ENCODE results near the gene FRRS1. TPM values are rescaled to one million over a fixed set of nuclear protein-coding genes. Genes with fewer than 3 reads are reported as not detected.

The FRRS1 gene
- polyA plus RNA-seq, 1 donor = 2.8 TPM

- DNase-seq = no peak
Observed at GRCh38 chr1:99728494-99729235, 37.8 kb downstream of the FRRS1 start.

GRCh38 chr1:99727575-99728185 lies 38.8 kb downstream of the FRRS1 start:
- no peak for DNase-seq

DNA sequence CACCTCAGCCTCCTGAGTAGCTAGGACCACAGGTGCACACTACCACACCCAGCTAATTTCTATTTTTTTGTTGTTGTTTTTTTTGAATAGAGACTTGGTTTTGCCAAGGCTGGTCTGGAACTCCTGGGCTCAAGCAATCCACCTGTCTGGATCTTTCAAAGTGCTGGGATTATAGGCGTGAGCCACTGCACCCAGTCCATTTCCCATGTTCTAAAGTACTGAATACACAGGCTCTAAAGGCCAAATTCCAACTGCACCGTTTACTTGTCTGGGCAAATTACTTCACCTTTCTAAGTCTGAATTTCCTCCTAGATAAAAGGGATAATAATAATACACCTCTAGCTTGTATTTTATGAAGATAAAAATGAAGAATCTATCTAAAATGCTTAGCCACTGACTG lies 39.6 kb downstream of the FRRS1 start:
- no peak for DNase-seq

- no peak for DNase-seq
Observed at GRCh38 chr1:99726407-99726806, 40.0 kb downstream of the FRRS1 start.

DNA sequence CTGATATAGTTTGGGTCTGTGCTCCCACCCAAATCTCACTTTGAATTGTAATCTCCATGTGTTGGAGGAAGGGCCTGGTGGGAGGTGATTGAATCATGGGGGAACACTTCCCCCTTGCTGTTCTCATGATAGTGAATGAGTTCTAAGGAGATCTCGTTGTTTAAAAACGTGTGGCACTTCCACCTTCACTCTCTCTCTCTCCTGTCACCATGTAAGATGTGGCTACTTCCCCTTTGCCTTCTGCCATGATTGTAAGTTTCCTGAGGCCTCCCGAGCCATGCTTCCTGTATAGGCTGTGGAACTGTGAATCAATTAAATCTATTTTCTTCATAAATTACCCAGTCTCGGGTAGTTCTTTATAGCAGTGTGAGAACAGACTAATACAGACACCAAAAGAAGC lies 40.4 kb downstream of the FRRS1 start:
- no peak for DNase-seq

DNA sequence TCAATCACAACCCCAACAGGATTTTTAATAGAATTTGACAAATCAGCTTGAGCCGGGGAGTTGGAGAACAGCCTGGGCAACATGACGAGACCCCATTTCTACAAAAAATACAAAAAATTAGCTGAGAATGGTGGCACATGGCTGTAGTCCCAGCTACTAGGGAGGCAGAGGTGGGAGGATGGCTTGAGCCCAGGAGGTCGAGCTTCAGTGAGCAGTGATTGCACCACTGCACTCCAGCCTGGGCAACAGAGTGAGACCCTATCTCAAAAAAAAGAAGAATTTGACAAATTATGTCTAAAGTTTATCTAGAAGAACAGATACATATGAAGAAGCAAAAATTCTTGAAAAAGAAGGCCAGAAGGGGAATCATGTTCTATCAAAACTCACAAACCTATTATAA lies 43.2 kb downstream of the FRRS1 start:
- no peak for DNase-seq

DNA sequence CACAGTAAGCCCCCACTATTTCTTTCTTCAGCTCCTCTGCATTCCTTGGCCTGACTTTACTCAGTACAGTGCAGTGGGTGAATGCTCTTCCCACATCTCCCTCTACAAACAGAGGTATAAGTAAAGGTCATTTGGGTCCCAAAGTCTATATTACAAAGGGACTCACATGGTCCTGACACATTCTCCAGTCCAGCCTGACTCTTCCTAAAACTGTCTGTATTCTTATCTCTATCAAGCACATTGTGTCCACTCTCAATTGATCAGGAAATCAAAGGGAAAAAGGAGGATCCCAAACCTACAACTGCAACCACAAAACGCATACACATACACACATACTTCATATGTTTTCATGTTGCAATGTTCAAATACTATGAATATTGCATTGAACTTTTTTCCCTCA lies 49.4 kb downstream of the FRRS1 start:
- DNase-seq = no peak

DNA sequence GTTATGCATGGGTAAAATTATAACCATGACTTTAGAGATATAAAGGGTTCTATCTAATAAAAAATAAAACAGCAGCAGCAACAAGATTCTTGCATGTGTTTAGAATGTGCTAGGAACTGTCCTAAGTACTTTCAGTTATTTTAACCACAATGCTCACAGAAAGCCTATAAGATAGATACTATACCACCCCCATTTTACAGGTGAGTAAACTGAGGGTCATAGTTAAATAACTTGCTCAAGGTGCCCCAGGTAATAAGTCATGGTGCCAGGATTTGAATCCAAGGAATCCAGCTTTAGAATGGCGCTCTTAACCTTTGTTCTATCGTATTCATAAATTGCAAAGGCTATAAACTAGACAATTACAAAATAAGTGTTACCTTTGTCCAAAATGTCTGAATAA lies 53.4 kb downstream of the FRRS1 start:
- DNase-seq = no peak

DNA sequence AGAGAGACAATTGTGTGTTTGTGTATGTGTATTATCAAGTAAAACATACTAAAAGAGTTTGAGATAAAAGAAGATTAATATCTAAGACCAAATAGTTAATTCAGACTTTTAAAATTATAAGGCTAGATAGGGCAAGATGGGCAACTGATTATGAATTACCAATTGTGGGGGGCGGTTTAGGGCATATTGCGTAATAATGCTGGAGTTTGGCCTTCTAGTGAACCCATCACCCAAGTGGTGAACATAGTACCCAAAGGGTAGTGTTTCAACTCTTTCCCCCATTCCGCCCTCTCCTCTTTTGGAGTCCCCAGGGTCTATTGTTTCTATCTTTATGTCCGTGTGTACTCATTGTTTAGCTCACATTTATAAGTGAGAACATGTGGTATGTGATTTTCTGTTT lies 55.4 kb downstream of the FRRS1 start:
- DNase-seq = no peak

DNA sequence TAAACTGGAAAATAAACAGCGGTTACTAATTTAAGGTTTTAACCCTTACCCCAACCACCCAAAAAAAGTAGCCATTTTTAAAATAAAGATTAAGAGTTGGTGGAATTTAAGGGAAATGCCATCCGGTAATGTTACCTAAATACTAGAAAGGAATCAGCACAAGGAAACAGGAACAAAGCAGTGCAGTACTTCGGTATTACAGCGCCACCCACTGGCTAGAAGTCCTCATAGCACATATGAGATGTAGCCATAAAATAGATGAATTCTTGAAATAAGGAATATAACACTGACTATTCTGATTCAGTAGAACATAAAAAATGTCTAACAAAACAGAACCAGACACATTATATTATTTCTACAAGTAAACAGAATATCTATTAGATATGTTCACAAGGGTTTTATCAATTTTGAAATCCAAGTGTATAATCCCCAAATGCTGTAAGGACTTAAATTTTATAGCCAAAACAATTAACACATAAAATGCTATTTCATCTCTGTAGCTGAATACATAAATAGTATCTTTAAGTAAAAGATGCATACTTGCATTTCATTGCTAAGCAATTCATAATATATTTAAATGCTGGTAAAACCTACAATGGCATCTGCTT lies 58.8 kb downstream of the FRRS1 start:
- DNase-seq = peak; percentile 67

- no peak for DNase-seq
Observed at GRCh38 chr1:99705385-99705784, 61.0 kb downstream of the FRRS1 start.

DNA sequence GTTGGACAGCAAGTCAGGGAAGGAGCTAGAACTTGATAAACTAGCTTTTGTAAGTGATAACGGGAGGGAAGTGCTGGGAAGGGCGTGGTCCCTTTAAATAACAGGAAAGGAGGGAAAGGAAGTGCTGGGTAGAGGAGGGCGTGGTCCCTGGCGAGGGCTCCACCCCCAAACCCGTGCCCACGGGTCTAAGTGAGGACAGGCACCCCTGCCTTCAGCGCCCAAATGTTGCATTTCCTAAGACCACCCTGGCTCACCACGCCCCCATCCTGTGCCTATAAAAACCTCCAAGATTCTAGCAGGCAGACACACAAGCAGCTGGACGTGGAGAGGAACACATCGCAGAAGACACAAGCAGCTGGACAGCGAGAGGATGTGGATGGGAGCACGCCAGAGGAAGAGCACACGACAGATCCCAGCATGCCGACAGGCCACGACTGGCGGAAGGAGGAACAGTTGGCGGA lies 62.0 kb downstream of the FRRS1 start:
- DNase-seq = no peak

- no peak for DNase-seq
Observed at GRCh38 chr1:99702221-99702620, 64.2 kb downstream of the FRRS1 start.

GRCh38 chr1:99700020-99700419 lies 66.4 kb downstream of the FRRS1 start:
- DNase-seq = no peak

- no peak for DNase-seq
Observed at GRCh38 chr1:99697580-99697979, 68.9 kb downstream of the FRRS1 start.

DNA sequence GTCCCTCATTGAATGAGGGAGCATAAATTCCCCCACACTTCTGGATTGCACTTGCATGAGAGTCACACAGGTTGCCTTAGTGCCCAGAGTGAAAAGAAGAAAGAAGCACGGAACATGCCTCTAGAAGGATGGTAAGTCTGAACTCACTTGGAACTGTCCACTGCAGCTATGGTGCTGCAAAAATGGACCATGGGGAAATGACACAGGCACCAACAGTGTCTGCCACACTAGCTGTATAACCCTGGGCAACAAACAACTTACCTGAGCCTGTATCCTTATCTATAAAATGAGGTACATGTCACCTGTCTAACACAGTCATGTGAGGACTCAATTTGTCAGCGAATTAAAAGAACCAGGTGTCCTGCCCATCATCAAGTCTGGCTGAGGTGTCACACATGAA lies 69.8 kb downstream of the FRRS1 start:
- no peak for DNase-seq

GRCh38 chr1:99691175-99691574 lies 75.3 kb downstream of the FRRS1 start:
- no peak for DNase-seq

DNA sequence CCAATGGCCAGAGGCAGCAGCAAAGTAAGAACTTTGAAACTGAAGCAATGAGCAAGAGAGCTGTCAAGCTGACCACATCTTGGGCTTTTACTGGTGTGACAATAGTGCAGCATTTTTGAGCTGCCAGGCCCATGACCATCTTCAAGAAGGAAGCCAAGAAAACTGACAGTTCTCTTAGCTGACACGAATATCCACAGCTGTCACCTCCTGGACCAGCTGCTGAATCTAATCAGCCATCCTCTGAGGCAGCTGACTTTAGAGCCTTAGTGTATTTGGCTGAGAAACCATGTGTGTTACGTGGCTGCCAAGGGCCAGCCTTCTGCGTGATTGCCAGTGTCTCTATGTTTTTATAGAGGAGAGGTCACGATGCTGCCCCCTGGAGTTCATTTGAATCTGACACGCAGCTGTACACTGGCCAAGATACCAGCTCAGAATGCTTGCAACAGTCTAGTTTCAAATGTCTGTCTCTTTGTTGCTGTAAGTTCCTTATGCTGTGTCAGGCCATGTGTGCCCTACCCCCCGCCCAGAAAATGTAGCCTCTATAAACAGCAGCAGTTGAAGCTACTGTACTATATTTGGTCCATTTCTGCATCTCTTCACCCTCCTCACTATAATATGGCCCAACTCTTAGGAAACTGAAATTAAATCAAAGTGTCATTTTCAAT lies 80.8 kb downstream of the FRRS1 start:
- DNase-seq = peak; percentile 74

GRCh38 chr1:99682291-99682751 lies 84.1 kb downstream of the FRRS1 start:
- no peak for DNase-seq

GRCh38 chr1:99681583-99681982 lies 84.9 kb downstream of the FRRS1 start:
- DNase-seq = no peak

- no peak for DNase-seq
Observed at GRCh38 chr1:99680270-99680669, 86.2 kb downstream of the FRRS1 start.

- no peak for DNase-seq
Observed at GRCh38 chr1:99677416-99677815, 89.0 kb downstream of the FRRS1 start.

GRCh38 chr1:99676876-99677275 lies 89.6 kb downstream of the FRRS1 start:
- DNase-seq = no peak

All from hindlimb muscle (tissue), 1 donor.